Motor neuron (in vitro differentiated cells): ENCODE data around the gene CRKL. TPM values are rescaled to one million over a fixed set of nuclear protein-coding genes. Genes with fewer than 3 reads are reported as not detected.
"Not testable (repeated sequence)": the region's sequence is repeated elsewhere in the genome, so short reads cannot be mapped to it uniquely, and the experiment has no call there.

Experiments used
- ATAC-seq, 8 experiments: fragments of 200-7000 bp; cut with Tn5 transposase; replicated peaks in 6 of 8; 2 replicates each; pipeline ENCODE4 v1.8.0; 2021; ENCODE audit warnings: mild to moderate bottlenecking in 8 of 8, moderate library complexity in 8 of 8
- H3K27ac ChIP-seq, 2 donors: fragments of 250-450 bp; sonication (Bioruptor Pico); 2 replicates each; pipeline ENCODE4 v1.9.0; 2021; ENCODE audit warnings: antibody characterized with exemption in 2 of 2, mild to moderate bottlenecking in 2 of 2, moderate library complexity in 1 of 2
- H3K4me1 ChIP-seq, 2 donors: fragments of 250-450 bp; sonication (Bioruptor Pico); replicated peaks in 1 of 2; 2 replicates each; pipeline ENCODE4 v1.6.1; 2021; ENCODE audit warnings: antibody characterized with exemption in 2 of 2, mild to moderate bottlenecking in 2 of 2, moderate library complexity in 1 of 2
- H3K4me3 ChIP-seq, 5 donors: fragments of 250-450 bp; sonication (Bioruptor Pico); 2 replicates each; pipeline ENCODE4 v1.9.0; 2021; ENCODE audit warnings: antibody characterized with exemption in 5 of 5, mild to moderate bottlenecking in 5 of 5, moderate library complexity in 4 of 5
- WGBS, 10 experiments: fragments of 450-650 bp; shearing (Covaris generic); methylation state at CpG; one replicate each; pipeline ENCODE4 v1.0.0; 2022; 5-methylcytosine and 5-hydroxymethylcytosine counted together
- in situ Hi-C, 9 experiments: fragments of 400-800 bp; cut with MboI; loops; one replicate each; pipeline ENCODE4 v1.15.0; 2021; ENCODE audit warnings: low sequenced_read_pairs in 9 of 9, low pct_unique_long_range_greater_than_20kb in 2 of 9; ENCODE audit not compliant: unreplicated experiment in 9 of 9
- total RNA-seq, 8 experiments: library from RNA; unstranded; fragments of 300-600 nt; gene quantifications; 2 replicates each; pipeline versions ENCODE4 v1.2.3 to v1.2.4, GENCODE V29; 2022

The CRKL gene
- total RNA-seq, 8 experiments from 2014 or later, result 31.0 to 52.8 (median 39.3) TPM

DNA sequence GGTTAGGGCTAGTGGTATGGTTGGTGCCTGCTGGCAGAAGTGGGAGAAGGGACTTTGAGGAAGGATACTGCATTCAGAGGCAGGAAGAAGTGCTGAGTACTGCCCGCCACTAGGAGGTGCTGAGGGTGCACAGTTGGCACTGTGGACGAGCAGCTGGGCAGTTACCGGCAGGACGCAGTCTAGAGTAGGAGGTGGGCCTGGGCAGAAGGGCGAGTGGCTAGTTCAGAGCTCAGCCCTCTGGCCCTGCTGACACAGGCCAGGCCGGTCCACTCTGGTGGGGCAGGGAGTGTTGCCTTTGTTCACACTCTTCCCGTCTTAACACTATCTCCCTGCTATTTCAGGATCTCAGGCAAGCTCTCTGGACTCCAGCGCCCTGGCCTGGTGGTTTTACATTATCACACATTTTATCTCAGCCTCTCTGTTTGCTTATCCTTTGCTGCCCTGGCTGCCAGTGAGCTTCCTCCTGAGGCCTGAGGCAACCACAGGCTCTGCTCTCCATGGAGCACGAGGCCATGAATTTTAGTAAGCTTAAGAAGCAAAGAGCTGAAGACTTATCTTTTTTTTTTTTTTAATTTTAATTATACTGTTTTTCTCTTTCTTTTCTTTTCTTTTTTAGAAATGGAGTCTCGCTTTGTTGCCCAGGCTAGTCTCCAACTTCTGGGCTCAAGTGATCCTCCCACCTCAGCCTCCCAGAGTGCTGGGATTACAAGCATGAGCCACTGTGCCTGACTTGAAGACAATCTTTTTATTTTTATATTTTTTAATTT lies 31.5 kb upstream of the CRKL start:
- no peak overlapping the region for H3K4me3 ChIP-seq
- H3K4me1 ChIP-seq, result peaks cover 0 to 2% of the 10 kb centered on the region in 2 donors
- in situ Hi-C loops, result loop anchor here in 2 of 9 experiments (25.0 kb wide), 2 partner anchors 98 to 202 kb away; no protein-coding TSS in a partner anchor
- ATAC-seq, result peak; percentile 91 to 99 (median 98)
- peak overlapping the region; percentile 33 to 48 for H3K27ac ChIP-seq
- 38 to 100% (median 78%) methylated on average over 1 to 9 of the region's 10 CpGs; no CpG with 5 or more reads in 1 of the 10 experiments for WGBS, 10 experiments

DNA sequence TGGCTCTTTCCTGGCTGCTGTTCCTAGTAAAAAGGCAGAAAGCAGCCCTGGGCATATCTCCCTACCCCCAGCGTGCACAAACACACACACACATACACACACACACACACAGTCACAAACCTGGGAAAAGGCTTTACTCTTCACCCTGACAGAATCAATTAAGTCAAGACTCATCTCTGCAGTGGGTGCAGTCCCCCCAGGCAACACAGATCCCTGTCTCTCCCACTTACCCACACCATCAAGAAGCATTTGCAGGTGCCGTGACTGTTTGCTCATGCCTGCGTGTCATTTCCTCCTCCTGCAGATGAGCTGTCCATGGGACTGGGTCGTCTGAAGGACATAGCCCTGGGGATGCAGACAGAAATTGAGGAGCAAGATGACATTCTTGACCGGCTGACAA lies 29.8 kb upstream of the CRKL start:
- peaks cover 0 to 2% of the 10 kb centered on the region in 2 donors for H3K4me1 ChIP-seq
- no peak for ATAC-seq
- H3K4me3 ChIP-seq, result no peak overlapping the region
- in situ Hi-C loops, result loop anchor here in 2 of 9 experiments (25.0 kb wide), 2 partner anchors 100 to 200 kb away; no protein-coding TSS in a partner anchor
- 65 to 100% (median 80%) methylated on average over 1 to 4 of the region's 5 CpGs; no CpG with 5 or more reads in 2 of the 10 experiments for WGBS, 10 experiments
- peak overlapping the region in 1 of 2 donors; percentile 32 for H3K27ac ChIP-seq

DNA sequence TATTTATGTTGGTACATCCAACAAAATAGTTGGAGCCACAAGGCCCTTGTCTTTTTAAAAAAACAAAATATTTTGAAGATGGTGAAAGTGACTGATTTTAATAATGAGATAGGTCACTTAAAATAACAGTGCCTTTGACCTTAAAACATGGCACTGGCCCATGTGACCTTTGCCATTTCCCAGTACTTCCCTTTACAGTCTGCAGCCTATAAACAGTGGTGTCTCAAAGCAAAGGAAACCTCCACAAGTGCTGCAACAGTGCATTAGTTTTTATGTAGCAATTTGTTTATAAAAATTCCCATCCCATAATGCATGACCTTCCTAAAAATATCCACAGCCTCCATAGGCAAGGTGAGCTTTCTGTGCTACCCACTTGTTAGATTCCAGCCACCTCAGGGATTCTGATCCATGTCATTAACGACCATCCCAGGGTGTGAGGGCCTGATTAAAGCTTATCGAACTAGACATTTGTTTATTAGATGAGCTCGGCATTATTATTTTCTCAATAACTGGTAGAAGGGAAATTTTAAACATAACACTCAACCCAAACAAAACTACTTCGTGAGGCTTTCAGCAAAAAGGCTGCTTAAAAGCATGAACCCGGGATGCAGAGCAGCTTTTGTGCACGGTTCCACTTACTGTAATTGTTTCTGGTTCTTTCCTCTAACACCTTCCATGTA lies 28.0 kb upstream of the CRKL start:
- WGBS, 10 experiments, result 29 to 100% (median 90%) methylated on average over 1 to 6 of the region's 6 CpGs; no CpG with 5 or more reads in 1 of the 10 experiments
- Histone ChIP-seq H3K27ac (no peak overlapping the region), H3K4me1 (peaks cover 0 to 2% of the 10 kb centered on the region in 2 donors), H3K4me3 (no peak overlapping the region)
- in situ Hi-C loops, result loop anchor here in 2 of 9 experiments (25.0 kb wide), 2 partner anchors 102 to 198 kb away; no protein-coding TSS in a partner anchor
- no peak for ATAC-seq

DNA sequence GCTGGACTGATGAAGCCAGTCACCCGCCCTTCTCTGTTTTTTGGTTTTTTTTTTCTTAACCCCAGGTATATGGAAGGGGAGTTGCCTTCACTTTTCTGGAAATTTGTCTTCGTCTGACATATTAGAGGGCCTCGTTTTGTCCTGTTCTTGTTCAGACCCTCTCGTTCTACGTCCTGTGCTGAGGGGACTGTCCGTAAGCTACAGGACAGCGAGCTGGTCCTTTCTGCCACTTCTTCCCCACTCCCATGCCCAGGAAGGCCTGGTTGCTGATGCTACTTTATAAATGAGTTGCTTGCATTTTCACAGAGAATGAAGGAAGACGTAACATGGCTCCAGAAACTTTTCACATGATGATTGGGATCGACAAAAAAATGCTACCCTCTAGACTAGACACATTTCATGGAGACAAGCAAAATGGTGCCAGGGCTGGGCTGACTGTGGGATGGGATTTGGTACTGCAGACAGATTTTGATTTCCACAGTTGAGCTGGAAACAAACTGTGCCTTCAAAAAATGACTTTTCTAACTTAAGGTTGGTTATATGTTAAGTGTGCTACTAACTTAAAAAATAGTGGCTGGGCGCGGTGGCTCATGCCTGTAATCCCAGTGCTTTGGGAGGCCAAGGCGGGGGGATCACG lies 27.2 kb upstream of the CRKL start:
- in situ Hi-C loops, result loop anchor here in 2 of 9 experiments (25.0 kb wide), 2 partner anchors 103 to 197 kb away; no protein-coding TSS in a partner anchor
- peaks cover 0 to 2% of the 10 kb centered on the region in 2 donors for H3K4me1 ChIP-seq
- no peak overlapping the region for H3K27ac ChIP-seq
- H3K4me3 ChIP-seq, result no peak overlapping the region
- WGBS, 10 experiments, result 65 to 100% (median 88%) methylated on average over 1 to 9 of the region's 13 CpGs
- no peak for ATAC-seq

DNA sequence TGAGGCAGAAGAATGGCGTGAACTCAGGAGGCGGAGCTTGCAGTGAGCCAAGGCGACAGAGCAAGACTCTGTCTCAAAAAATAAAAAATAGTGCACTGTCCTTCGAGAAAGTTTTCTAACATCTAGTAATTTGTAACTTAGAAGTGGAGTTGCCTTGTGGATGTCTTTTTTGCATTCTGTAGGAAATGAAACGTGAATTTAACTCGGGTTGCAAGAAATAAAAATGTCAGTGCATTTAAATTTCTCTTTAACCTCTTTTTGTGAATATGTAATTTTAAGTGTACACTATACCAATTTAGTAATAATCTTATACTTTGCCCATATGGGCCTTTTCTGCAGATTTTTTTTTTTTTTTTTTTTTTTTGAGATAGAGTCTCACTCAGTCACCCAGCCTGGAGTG lies 26.2 kb upstream of the CRKL start:
- WGBS, 10 experiments, result 82 to 100% (median 93%) methylated on average over 2 to 6 of the region's 6 CpGs; no CpG with 5 or more reads in 1 of the 10 experiments
- in situ Hi-C loops, result loop anchor here in 2 of 9 experiments (25.0 kb wide), 2 partner anchors 104 to 196 kb away; no protein-coding TSS in a partner anchor
- ATAC-seq, result no peak

DNA sequence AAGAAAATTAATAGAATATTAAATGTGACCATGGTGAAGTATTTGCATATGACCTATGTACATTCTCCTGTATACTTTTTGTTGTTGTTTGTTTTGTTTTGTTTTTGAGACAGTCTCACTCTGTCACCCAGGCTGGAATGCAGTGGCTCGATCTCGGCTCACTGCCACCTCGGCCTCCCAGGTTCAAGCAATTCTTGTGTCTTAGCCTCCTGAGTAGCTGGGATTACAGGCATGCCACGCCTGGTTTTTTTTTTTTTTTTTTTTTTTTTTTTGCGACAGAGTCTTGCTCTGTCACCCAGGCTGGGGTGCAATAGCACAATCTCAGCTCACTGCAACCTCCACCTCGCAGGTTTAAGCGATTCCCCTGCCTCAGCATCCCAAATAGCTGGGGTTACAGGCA lies 19.5 kb upstream of the CRKL start:
- ATAC-seq, H3K27ac ChIP-seq, H3K4me3 ChIP-seq, H3K4me1 ChIP-seq: not testable (repeated sequence)
- in situ Hi-C loops, result loop anchor here in 2 of 9 experiments (25.0 kb wide), 2 partner anchors 110 to 190 kb away; no protein-coding TSS in a partner anchor
- WGBS, 10 experiments, result 40 to 100% (median 76%) methylated on average over 1 to 6 of the region's 7 CpGs; no CpG with 5 or more reads in 2 of the 10 experiments

More for the DNA sequence above, 26.2 kb upstream of the CRKL start:
- Histone ChIP-seq H3K4me3 (no peak overlapping the region), H3K27ac (no peak overlapping the region), H3K4me1 (no peaks in the 10 kb centered on the region)

DNA sequence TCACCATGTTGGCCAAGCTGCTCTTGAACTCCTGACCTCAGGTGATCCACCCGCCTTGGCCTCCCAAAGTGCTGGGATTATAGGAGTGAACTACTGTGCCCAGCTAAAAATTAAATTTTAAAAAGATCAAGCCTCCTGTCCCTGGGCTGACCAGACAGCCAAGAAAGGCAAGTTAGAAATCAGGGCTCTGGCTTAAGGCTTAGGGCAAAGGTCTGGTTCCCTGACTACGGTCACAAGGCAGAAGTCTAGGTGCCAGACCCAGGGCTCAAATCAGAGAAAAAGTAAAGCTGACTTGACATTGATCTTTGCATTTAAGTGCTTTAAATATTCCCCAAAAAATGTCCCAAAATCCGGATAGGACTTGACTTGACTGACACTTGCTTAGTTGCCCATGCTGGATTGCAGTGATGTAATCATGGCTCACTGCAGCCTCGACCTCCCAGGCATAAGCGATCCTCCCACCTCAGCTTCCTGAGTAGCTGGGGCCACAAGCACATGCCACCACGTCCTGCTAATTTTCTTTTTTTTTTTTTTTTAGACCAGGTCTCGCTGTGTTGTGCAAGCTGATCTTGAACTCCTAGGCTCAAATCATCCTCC lies 17.3 kb upstream of the CRKL start:
- Histone ChIP-seq H3K4me1 (no peaks in the 10 kb centered on the region), H3K4me3 (no peak overlapping the region), H3K27ac (no peak overlapping the region)
- in situ Hi-C loops, result loop anchor here in 3 of 9 experiments (25.0 kb wide), 3 partner anchors 112 to 187 kb away; partner anchors contain the start of genes P2RX6 (in 1 of the 3) and THAP7 (in 1 of the 3)
- ATAC-seq, result no peak
- 38 to 100% (median 77%) methylated on average over 1 to 5 of the region's 7 CpGs; no CpG with 5 or more reads in 2 of the 10 experiments for WGBS, 10 experiments

DNA sequence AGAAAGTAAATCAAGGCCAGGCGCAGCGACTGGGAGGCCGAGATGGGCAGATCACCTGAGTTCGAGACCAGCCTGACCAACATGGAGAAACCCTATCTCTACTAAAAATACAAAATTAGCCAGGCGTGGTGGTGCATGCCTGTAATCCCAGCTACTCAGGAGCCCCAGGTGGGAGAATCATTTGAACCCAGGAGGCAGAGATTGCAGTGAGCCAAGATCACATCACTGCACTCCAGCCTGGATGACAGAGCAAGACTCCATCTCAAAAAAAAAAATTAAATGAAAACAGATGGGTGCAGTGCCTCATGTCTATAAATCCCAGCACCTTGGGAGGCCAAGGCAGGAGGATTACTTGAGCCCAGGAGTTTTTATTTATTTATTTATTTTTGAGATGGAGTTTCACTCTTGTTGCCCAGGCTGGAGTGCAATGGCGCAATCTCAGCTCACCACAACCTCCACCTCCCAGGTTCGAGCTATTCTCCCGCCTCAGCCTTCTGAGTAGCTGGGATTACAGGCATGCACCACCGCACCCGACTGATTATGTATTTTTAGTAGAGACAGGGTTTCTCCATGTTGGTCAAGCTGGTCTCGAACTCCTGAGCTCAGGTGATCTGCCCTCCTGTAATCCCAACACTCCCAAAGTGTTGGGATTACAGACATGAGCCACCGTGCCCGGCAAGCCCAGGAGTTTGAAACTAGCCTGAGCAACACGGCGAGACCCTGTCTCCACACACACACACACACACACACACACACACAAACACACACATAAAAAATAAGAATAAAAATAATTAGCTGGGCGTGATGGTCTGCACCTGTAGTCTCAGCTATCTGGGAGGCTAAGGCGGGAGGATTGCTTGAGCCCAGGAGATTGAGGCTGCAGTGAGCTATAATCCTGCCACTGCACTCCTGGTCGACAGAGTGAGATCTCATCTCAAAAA lies 15.8 kb upstream of the CRKL start:
- 53 to 100% (median 90%) methylated on average over 1 to 8 of the region's 18 CpGs for WGBS, 10 experiments
- H3K27ac ChIP-seq, ATAC-seq, H3K4me1 ChIP-seq, H3K4me3 ChIP-seq: not testable (repeated sequence)
- in situ Hi-C loops, result loop anchor here in 1 of 9 experiments (25.0 kb wide), 1 partner anchor 111 kb away; the partner anchor contains the start of genes P2RX6 and THAP7

DNA sequence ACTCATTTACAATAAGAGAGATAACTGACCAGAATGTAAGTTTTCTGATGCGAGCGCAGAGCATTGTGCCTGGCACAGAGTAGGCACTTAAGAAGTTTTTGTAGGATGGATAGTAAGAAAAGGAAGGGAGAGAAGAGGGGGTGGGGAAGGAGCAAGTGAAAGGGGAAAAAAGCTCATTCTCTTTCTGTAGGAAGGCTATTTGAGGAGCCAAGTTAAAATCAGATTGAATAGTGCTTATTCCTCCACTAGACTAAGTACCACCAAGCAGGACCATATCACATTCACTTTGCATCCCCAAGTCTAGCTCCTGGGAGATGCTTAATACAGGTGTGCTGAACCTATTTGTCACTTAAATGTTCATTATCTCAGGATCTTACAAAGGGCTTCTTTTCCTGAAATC lies 14.1 kb upstream of the CRKL start:
- ATAC-seq, result no peak
- Histone ChIP-seq H3K4me1 (no peaks in the 10 kb centered on the region), H3K4me3 (no peak overlapping the region), H3K27ac (no peak overlapping the region)
- 80 to 100% (median 100%) methylated on average over 1 to 2 of the region's 2 CpGs for WGBS, 10 experiments
- in situ Hi-C loops, result loop anchor here in 1 of 9 experiments (25.0 kb wide), 1 partner anchor 109 kb away; the partner anchor contains the start of genes P2RX6 and THAP7

DNA sequence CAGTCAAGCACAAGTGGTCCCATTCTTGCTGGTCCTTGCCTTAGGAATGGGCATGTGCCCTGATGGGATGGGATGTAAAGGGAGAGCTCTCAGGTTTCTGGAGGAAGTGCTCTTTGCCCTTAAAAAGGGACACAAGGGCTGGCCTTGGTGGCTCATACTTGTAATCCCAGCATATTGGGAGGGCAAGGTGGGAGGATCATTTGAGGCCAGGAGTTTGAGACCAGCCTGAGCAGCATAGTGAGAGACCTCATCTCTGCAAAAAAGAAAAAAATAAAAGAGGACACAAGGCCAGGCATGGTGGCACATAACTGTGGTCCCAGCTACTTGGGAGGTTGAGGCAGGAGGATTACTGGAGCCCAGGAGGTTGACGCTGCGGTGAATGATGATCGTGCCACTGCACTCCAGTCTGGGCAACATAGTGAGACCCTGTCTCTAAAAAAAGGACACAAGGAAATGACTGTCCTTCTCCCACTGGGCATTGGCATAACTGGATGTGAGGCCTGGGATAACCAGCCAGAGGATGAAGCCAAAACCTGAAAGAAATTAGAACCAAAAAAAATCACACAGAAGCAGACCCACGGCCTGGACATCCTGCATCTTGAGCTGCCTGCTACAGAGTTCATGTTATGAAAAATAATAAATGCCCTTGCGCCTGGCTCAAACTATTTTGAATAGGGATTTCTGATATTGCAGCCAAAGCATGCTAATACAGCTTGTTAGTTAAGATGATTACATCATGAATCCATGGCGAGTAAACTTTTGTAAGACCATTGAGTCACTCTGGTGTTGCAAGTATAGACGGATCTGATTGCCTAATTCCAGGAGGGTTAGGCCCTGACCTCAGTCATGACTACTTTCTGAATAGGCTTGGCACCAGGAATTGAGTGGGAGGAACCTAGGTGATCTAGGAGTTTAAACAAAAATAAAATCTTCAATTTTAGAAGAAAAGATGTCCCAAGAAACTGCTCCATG lies 12.9 kb upstream of the CRKL start:
- Histone ChIP-seq H3K4me3 (no peak overlapping the region), H3K4me1 (no peaks in the 10 kb centered on the region), H3K27ac (no peak overlapping the region)
- peak in 4 of 8 experiments; percentile 14 to 99 (median 70) for ATAC-seq
- 32 to 89% (median 67%) methylated on average over 3 to 7 of the region's 7 CpGs; no CpG with 5 or more reads in 1 of the 10 experiments for WGBS, 10 experiments
- in situ Hi-C loops, result loop anchor here in 1 of 9 experiments (25.0 kb wide), 1 partner anchor 108 kb away; the partner anchor contains the start of genes P2RX6 and THAP7
